H1 (cell line): ENCODE measurements around the gene OSBPL9. TPM values are rescaled to one million over a fixed set of nuclear protein-coding genes. Genes with fewer than 3 reads are reported as not detected.

Experiments used
- CTCF ChIA-PET: fragments of 300-600 bp; sonication (Branson Sonifier 250); formaldehyde crosslinking; loops from one replicate; lab custom pipeline; 2021; ENCODE audit not compliant: partially characterized antibody; lab: Charles Lee
- POLR2A ChIA-PET: fragments of 300-600 bp; sonication (Branson Sonifier 250); formaldehyde crosslinking; loops from one replicate; lab custom pipeline; 2021; ENCODE audit warnings: inconsistent platforms; ENCODE audit not compliant: partially characterized antibody; lab: Charles Lee
- DNase-seq, 2 experiments: peaks; one replicate each; pipeline versions ENCODE4 v3.0.0 to v3.0.0-alpha.2; 2010 to 2022; ENCODE audit warnings: low spot score in 2 of 2, low read depth in 1 of 2, mixed read lengths in 1 of 2
- FAIRE-seq: peaks from 2 replicates; lab custom pipeline; 2011; peaks lifted over from hg19 to GRCh38; lab: Jason Lieb, UNC
- H2AFZ ChIP-seq: 2 replicates; pipeline ENCODE4 v1.8.1; 2012; ENCODE audit warnings: low read length, inconsistent platforms
- H2AK5ac ChIP-seq: 2 replicates; pipeline ENCODE4 v1.6.1; 2013; ENCODE audit warnings: low read depth, low read length
- H2BK120ac ChIP-seq: replicated peaks from 2 replicates; pipeline ENCODE3; 2013; ENCODE audit warnings: low read depth, low read length, inconsistent platforms
- H2BK12ac ChIP-seq: 2 replicates; pipeline ENCODE4 v1.6.1; 2013; ENCODE audit warnings: low read depth, low read length
- H2BK15ac ChIP-seq: 2 replicates; pipeline ENCODE4 v1.6.1; 2013; ENCODE audit warnings: low read length
- H2BK20ac ChIP-seq: 2 replicates; pipeline ENCODE4 v1.6.1; 2013; ENCODE audit warnings: low read length
- H2BK5ac ChIP-seq: 2 replicates; pipeline ENCODE4 v1.6.1; 2013; ENCODE audit warnings: low read depth, low read length
- H3K14ac ChIP-seq: 2 replicates; pipeline ENCODE4 v1.6.1; 2013; ENCODE audit warnings: inconsistent platforms; ENCODE audit not compliant: insufficient read length
- H3K18ac ChIP-seq: 2 replicates; pipeline ENCODE4 v1.6.1; 2013; ENCODE audit warnings: low read length; ENCODE audit errors: extremely low read depth
- H3K23ac ChIP-seq: 2 replicates; pipeline ENCODE4 v1.6.1; 2013; ENCODE audit warnings: inconsistent platforms; ENCODE audit not compliant: insufficient read length
- H3K23me2 ChIP-seq: 2 replicates; pipeline ENCODE4 v1.6.1; 2013; ENCODE audit warnings: low read depth, low read length
- H3K27ac ChIP-seq: 2 replicates; pipeline ENCODE4 v1.6.1; 2011; ENCODE audit warnings: low read depth, low read length, inconsistent platforms
- H3K27me3 ChIP-seq, 4 experiments: replicated peaks in 1 of 4; 1 replicate in 1 of 4; 2 replicates in 3 of 4; pipeline versions ENCODE4 v1.6.1 to v1.8.1; 2011 to 2013; ENCODE audit warnings: low read length in 3 of 4, mild to moderate bottlenecking in 3 of 4, inconsistent platforms in 2 of 4, mixed read lengths in 2 of 4, moderate library complexity in 1 of 4; ENCODE audit not compliant: control insufficient read depth in 3 of 4, insufficient read depth in 3 of 4; ENCODE audit errors: extremely low read depth in 1 of 4
- H3K36me3 ChIP-seq, 4 experiments: 2 replicates each; pipeline versions ENCODE4 v1.6.1 to v1.8.1; 2011 to 2013; ENCODE audit warnings: mild to moderate bottlenecking in 4 of 4, low read length in 3 of 4, moderate library complexity in 2 of 4, control low read depth in 1 of 4, inconsistent platforms in 1 of 4; ENCODE audit not compliant: insufficient read depth in 4 of 4, control insufficient read depth in 2 of 4
- H3K4ac ChIP-seq: replicated peaks from 2 replicates; pipeline ENCODE3; 2013; ENCODE audit warnings: low read length, low read depth, mixed read lengths, inconsistent platforms; ENCODE audit not compliant: insufficient read length
- H3K4me1 ChIP-seq, 4 experiments: replicated peaks in 1 of 4; 1 replicate in 1 of 4; 2 replicates in 3 of 4; pipeline versions ENCODE4 v1.6.1 to v1.8.1; 2011 to 2013; ENCODE audit warnings: low read length in 3 of 4, inconsistent platforms in 2 of 4, mixed read lengths in 1 of 4; ENCODE audit not compliant: insufficient read depth in 4 of 4, control insufficient read depth in 3 of 4
- H3K4me2 ChIP-seq, 2 experiments: 2 replicates each; pipeline versions ENCODE4 v1.6.1 to v1.8.1; 2011 to 2013; ENCODE audit warnings: low read depth in 2 of 2, low read length in 2 of 2, control low read depth in 1 of 2, inconsistent platforms in 1 of 2, mild to moderate bottlenecking in 1 of 2; ENCODE audit not compliant: insufficient read depth in 1 of 2
- H3K4me3 ChIP-seq, 4 experiments: fragments of 200-600, 300-600 bp in 1 of 4; sonication (generic), shearing (Covaris generic), sonication (Bioruptor Twin) in 1 of 4; 2 replicates each; pipeline versions ENCODE4 v1.5.1 to v1.8.1; 2011 to 2016; ENCODE audit warnings: low read length in 4 of 4, low read depth in 3 of 4, control low read depth in 2 of 4, inconsistent platforms in 2 of 4, mild to moderate bottlenecking in 2 of 4, mixed read lengths in 1 of 4, moderate library complexity in 1 of 4; ENCODE audit not compliant: insufficient read depth in 2 of 4; ENCODE audit errors: extremely low read depth in 1 of 4
- H3K56ac ChIP-seq: replicated peaks from 2 replicates; pipeline ENCODE3; 2013; ENCODE audit warnings: low read depth, mild to moderate bottlenecking, mixed read lengths, low read length, inconsistent platforms; ENCODE audit not compliant: insufficient read length
- H3K79me1 ChIP-seq: 2 replicates; pipeline ENCODE4 v1.6.1; 2013; ENCODE audit warnings: low read depth, low read length, control low read depth
- H3K79me2 ChIP-seq, 2 experiments: 2 replicates each; pipeline versions ENCODE4 v1.6.1 to v1.8.1; 2012 to 2013; ENCODE audit warnings: low read length in 2 of 2, mild to moderate bottlenecking in 2 of 2, inconsistent platforms in 1 of 2; ENCODE audit not compliant: insufficient read depth in 2 of 2, control insufficient read depth in 1 of 2
- H3K9ac ChIP-seq, 4 experiments: replicated peaks in 1 of 4; 1 replicate in 1 of 4; 2 replicates in 3 of 4; pipeline versions ENCODE4 v1.6.1 to v1.8.1; 2011 to 2013; ENCODE audit warnings: low read depth in 3 of 4, low read length in 3 of 4, control low read depth in 2 of 4, mild to moderate bottlenecking in 2 of 4, moderate library complexity in 2 of 4, inconsistent platforms in 1 of 4; ENCODE audit errors: extremely low read depth in 1 of 4
- H3K9me3 ChIP-seq, 2 experiments: 2 replicates each; pipeline versions ENCODE4 v1.6.1 to v1.8.1; 2012 to 2013; ENCODE audit warnings: mild to moderate bottlenecking in 2 of 2, moderate library complexity in 2 of 2, control low read depth in 1 of 2, inconsistent platforms in 1 of 2, low read depth in 1 of 2, low read length in 1 of 2, mixed read lengths in 1 of 2; ENCODE audit not compliant: insufficient read depth in 2 of 2
- H4K20me1 ChIP-seq, 2 experiments: replicated peaks in 1 of 2; 2 replicates each; pipeline versions ENCODE3 to v1.8.1; 2011 to 2013; ENCODE audit warnings: inconsistent platforms in 2 of 2, low read length in 2 of 2, mild to moderate bottlenecking in 1 of 2; ENCODE audit not compliant: insufficient read depth in 2 of 2, control insufficient read depth in 1 of 2
- H4K5ac ChIP-seq: 2 replicates; pipeline ENCODE4 v1.6.1; 2013; ENCODE audit warnings: low read length, low read depth, mixed read lengths, inconsistent platforms; ENCODE audit not compliant: insufficient read length
- H4K8ac ChIP-seq: 2 replicates; pipeline ENCODE4 v1.8.0; 2013; ENCODE audit warnings: mild to moderate bottlenecking, moderate library complexity, low read length, inconsistent platforms; ENCODE audit not compliant: insufficient read depth; ENCODE audit errors: extremely low read depth
- H4K91ac ChIP-seq: replicated peaks from 2 replicates; pipeline ENCODE3; 2013; ENCODE audit warnings: low read length, mixed read lengths, inconsistent platforms; ENCODE audit not compliant: insufficient read length
- CTCF ChIP-seq, 3 experiments: IDR thresholded peaks; 1 replicate in 2 of 3; 2 replicates in 1 of 3; pipeline versions ENCODE4 v1.5.1 to v1.6.1; 2011; ENCODE audit warnings: low read length in 3 of 3, mild to moderate bottlenecking in 3 of 3, inconsistent platforms in 2 of 3, low read depth in 1 of 3, moderate library complexity in 1 of 3; ENCODE audit not compliant: insufficient read depth in 1 of 3; ENCODE audit errors: control extremely low read depth in 1 of 3
- SUZ12 ChIP-seq: fragments of 200-600 bp; sonication (generic); IDR thresholded peaks from 2 replicates; pipeline ENCODE4 v1.6.1; 2012; ENCODE audit warnings: mild to moderate bottlenecking, inconsistent platforms, low read length, moderate library complexity, mixed read lengths
- TBP ChIP-seq: IDR thresholded peaks from 2 replicates; pipeline ENCODE4 v1.6.1; 2011; ENCODE audit warnings: low read depth, low read length, improper control_type of control experiment
- USF2 ChIP-seq: IDR thresholded peaks from 2 replicates; pipeline ENCODE4 v1.6.1; 2011; ENCODE audit warnings: low read length, improper control_type of control experiment
- ZNF274 ChIP-seq: IDR thresholded peaks from 2 replicates; pipeline ENCODE4 v1.7.0; 2012; ENCODE audit warnings: low read length, borderline replicate concordance; ENCODE audit errors: extremely low read depth
- WGBS, 2 experiments: shearing (Covaris generic) in 1 of 2; methylation state at CpG; one replicate each; pipeline versions ENCODE4 v1.1.6 to v1.1.7; 2013 to 2015; ENCODE audit warnings: low lambda C conversion rate in 2 of 2, mixed read lengths in 2 of 2, inconsistent platforms in 1 of 2, low coverage in 1 of 2, missing lambda C conversion rate in 1 of 2; ENCODE audit not compliant: insufficient replicate concordance in 2 of 2, insufficient coverage in 1 of 2, insufficient read length in 1 of 2; ENCODE audit errors: extremely low coverage in 1 of 2, missing lambda C conversion rate in 1 of 2; 5-methylcytosine and 5-hydroxymethylcytosine counted together
- polyA plus RNA-seq, 7 experiments: library from polyadenylated mRNA; depleted of rRNA in 3 of 7; stranded (reverse) in 5 of 7; unstranded in 2 of 7; fragments of >200 nt in 5 of 7; fragments of 200-250 nt in 2 of 7; gene quantifications; 1 replicate in 5 of 7; 2 replicates in 1 of 7; 4 replicates in 1 of 7; pipeline versions ENCODE4 v1.2.1 to v1.2.3, GENCODE V29; 2011 to 2013; ENCODE audit warnings: missing spikeins in 2 of 7, mixed read lengths in 2 of 7
- total RNA-seq: library from RNA; stranded (reverse); fragmentation: NEBNext Ultra II Directional; extraction: Animal tissue kit (Norgen Biotek cat#: 25700); gene quantifications from 2 replicates; pipeline ENCODE4 v1.2.1, GENCODE V29; 2021

The OSBPL9 gene
- total and polyA plus RNA-seq, 2 of the 8 experiments (the other 6 are each of a cell fraction or from before 2014, with no cell fraction given) = 58.2 to 71.6 TPM

GRCh38 chr1:51610637-51611036, 6.3 kb upstream of the OSBPL9 start:
- Histone ChIP-seq H3K56ac (no peak overlapping the region), H2AFZ (no peak overlapping the region), H3K27ac (no peak overlapping the region), H3K36me3 (no peaks in the 10 kb centered on the region), H2BK15ac (no peak overlapping the region), H2BK120ac (no peak overlapping the region), H4K5ac (no peak overlapping the region), H4K8ac (no peak overlapping the region), H2BK20ac (no peak overlapping the region), H3K18ac (no peak overlapping the region), H3K79me2 (no peaks in the 10 kb centered on the region), H3K9ac (no peak overlapping the region), H3K79me1 (no peaks in the 10 kb centered on the region), H3K4me1 (no peaks in the 10 kb centered on the region), H2BK12ac (no peak overlapping the region), H3K4me3 (no peak overlapping the region), H2AK5ac (no peak overlapping the region), H4K20me1 (no peaks in the 10 kb centered on the region), H3K23me2 (no peaks in the 10 kb centered on the region), H2BK5ac (no peak overlapping the region), H3K14ac (no peak overlapping the region), H3K4me2 (no peak overlapping the region), H3K23ac (no peak overlapping the region), H3K9me3 (no peaks in the 10 kb centered on the region), H3K27me3 (no peaks in the 10 kb centered on the region), H4K91ac (no peak overlapping the region), H3K4ac (no peak overlapping the region)
- DNase-seq (no peak), FAIRE-seq (no peak)
- POLR2A ChIA-PET = interaction anchor here (1.2 kb wide), 1 partner anchor 14 kb away, joined by 3 read pairs; no protein-coding TSS in a partner anchor
- CTCF ChIA-PET = interaction anchor here (0.9 to 1.6 kb wide), 2 partner anchors 8 to 16 kb away, joined by 3 to 4 read pairs; no protein-coding TSS in a partner anchor
- 82% methylated on average over 4 of the region's 4 CpGs; no CpG with 5 or more reads in 1 of the 2 experiments for WGBS, 2 experiments
- TF ChIP-seq ZNF274 = no peak
- TF ChIP-seq CTCF (IDR thresholded peaks at IDR 0.05; ENCODE audit: control extremely low read depth in 1 of 3, insufficient read depth in 1 of 3, low read depth in 1 of 3, low read length in 3 of 3) = no peak
- TF ChIP-seq TBP = no peak
- no peak for TF ChIP-seq USF2
- no peak for TF ChIP-seq SUZ12
